ENCODE results near the gene MDM4. TPM values are rescaled to one million over a fixed set of nuclear protein-coding genes. Genes with fewer than 3 reads are reported as not detected.
"Not testable (repeated sequence)": the region's sequence is repeated elsewhere in the genome, so short reads cannot be mapped to it uniquely, and the experiment has no call there.

The MDM4 gene
- polyA plus RNA-seq, 1 experiment, result 21.4 TPM

- TF ChIP-seq CTCF (IDR thresholded peaks at IDR 0.05; ENCODE audit: low read depth, low read length), result no peak
- ChIA-PET POLR2A (interaction anchor here (0.6 kb wide), 1 partner anchor 47 kb away, joined by 4 read pairs; no protein-coding TSS in a partner anchor), CTCF (interaction anchor here (0.5 to 11.6 kb wide), 14 partner anchors 9 to 279 kb away, joined by 3 to 364 read pairs (median 6); no protein-coding TSS in a partner anchor)
- Histone ChIP-seq H3K9me3 (ENCODE audit: control insufficient read depth, insufficient read depth, low read length) (peaks cover 4% of the 10 kb centered on the region; the same call in 1 of the 2 replicates), H3K27ac (ENCODE audit: low read depth, low read length) (no peak overlapping the region), H3K27me3 (ENCODE audit: control insufficient read depth, insufficient read depth, low read length) (no peaks in the 10 kb centered on the region), H3K4me3 (ENCODE audit: low read depth, low read length) (no peak overlapping the region)
- DNase-seq (ENCODE audit: low read depth, low spot score), result no peak
Observed at GRCh38 chr1:204566583-204566955, 50.4 kb downstream of the MDM4 start.

- POLR2A ChIA-PET, result no interaction called here
- no peak for TF ChIP-seq CTCF (IDR thresholded peaks at IDR 0.05; ENCODE audit: low read depth, low read length)
- no peak for DNase-seq (ENCODE audit: low read depth, low spot score)
- H3K9me3 ChIP-seq (ENCODE audit: control insufficient read depth, insufficient read depth, low read length), result peaks cover 4% of the 10 kb centered on the region; the same call in 1 of the 2 replicates
- H3K4me3 ChIP-seq (ENCODE audit: low read depth, low read length), result no peak overlapping the region
- H3K27me3 ChIP-seq (ENCODE audit: control insufficient read depth, insufficient read depth, low read length), result no peaks in the 10 kb centered on the region
- H3K27ac ChIP-seq (ENCODE audit: low read depth, low read length), result no peak overlapping the region
- CTCF ChIA-PET, result interaction anchor here (2.2 to 11.6 kb wide), 4 partner anchors 8 to 240 kb away, joined by 6 to 364 read pairs (median 42); no protein-coding TSS in a partner anchor
Observed at GRCh38 chr1:204567071-204567470, 50.9 kb downstream of the MDM4 start.

GRCh38 chr1:204568576-204569315 is 52.5 kb downstream of the MDM4 start:
- Histone ChIP-seq H3K27ac (ENCODE audit: low read depth, low read length) (no peak overlapping the region), H3K4me3 (ENCODE audit: low read depth, low read length) (no peak overlapping the region), H3K27me3 (ENCODE audit: control insufficient read depth, insufficient read depth, low read length) (no peaks in the 10 kb centered on the region), H3K9me3 (ENCODE audit: control insufficient read depth, insufficient read depth, low read length) (peaks cover 4% of the 10 kb centered on the region; the same call in 1 of the 2 replicates)
- TF ChIP-seq CTCF (IDR thresholded peaks at IDR 0.05; ENCODE audit: low read depth, low read length), result no peak
- POLR2A ChIA-PET, result no interaction called here
- DNase-seq (ENCODE audit: low read depth, low spot score), result no peak
- CTCF ChIA-PET, result interaction anchor here (0.7 to 11.6 kb wide), 6 partner anchors 23 to 239 kb away, joined by 3 to 364 read pairs (median 4); no protein-coding TSS in a partner anchor

- ChIA-PET CTCF (interaction anchor here (0.9 to 11.6 kb wide), 4 partner anchors 22 to 238 kb away, joined by 4 to 364 read pairs (median 32); no protein-coding TSS in a partner anchor), POLR2A (no interaction called here)
- Histone ChIP-seq H3K27ac (ENCODE audit: low read depth, low read length) (no peak overlapping the region), H3K9me3 (ENCODE audit: control insufficient read depth, insufficient read depth, low read length) (peaks cover 4% of the 10 kb centered on the region; the same call in 1 of the 2 replicates), H3K27me3 (ENCODE audit: control insufficient read depth, insufficient read depth, low read length) (no peaks in the 10 kb centered on the region), H3K4me3 (ENCODE audit: low read depth, low read length) (no peak overlapping the region)
- TF ChIP-seq CTCF (IDR thresholded peaks at IDR 0.05; ENCODE audit: low read depth, low read length), result no peak
- DNase-seq (ENCODE audit: low read depth, low spot score), result no peak
Observed at GRCh38 chr1:204569478-204569877, 53.3 kb downstream of the MDM4 start.

GRCh38 chr1:204570021-204570420 is 53.8 kb downstream of the MDM4 start:
- CTCF ChIA-PET, result interaction anchor here (0.7 to 11.6 kb wide), 3 partner anchors 16 to 237 kb away, joined by 3 to 364 read pairs (median 5); no protein-coding TSS in a partner anchor
- H3K9me3 ChIP-seq (ENCODE audit: control insufficient read depth, insufficient read depth, low read length); DNase-seq (ENCODE audit: low read depth, low spot score); H3K4me3 ChIP-seq (ENCODE audit: low read depth, low read length); POLR2A ChIA-PET; H3K27me3 ChIP-seq (ENCODE audit: control insufficient read depth, insufficient read depth, low read length); H3K27ac ChIP-seq (ENCODE audit: low read depth, low read length): not testable (repeated sequence)
